Inflammatory macrophage treated with lipopolysaccharide for 1 hour (primary cell): ENCODE measurements around the gene DNAJB14.

ENCODE experiments used
- DNase-seq, 2 donors: peaks; one replicate each; pipeline ENCODE4 v3.0.0-alpha.2; 2020 to 2022

DNAJB14 gene

DNA sequence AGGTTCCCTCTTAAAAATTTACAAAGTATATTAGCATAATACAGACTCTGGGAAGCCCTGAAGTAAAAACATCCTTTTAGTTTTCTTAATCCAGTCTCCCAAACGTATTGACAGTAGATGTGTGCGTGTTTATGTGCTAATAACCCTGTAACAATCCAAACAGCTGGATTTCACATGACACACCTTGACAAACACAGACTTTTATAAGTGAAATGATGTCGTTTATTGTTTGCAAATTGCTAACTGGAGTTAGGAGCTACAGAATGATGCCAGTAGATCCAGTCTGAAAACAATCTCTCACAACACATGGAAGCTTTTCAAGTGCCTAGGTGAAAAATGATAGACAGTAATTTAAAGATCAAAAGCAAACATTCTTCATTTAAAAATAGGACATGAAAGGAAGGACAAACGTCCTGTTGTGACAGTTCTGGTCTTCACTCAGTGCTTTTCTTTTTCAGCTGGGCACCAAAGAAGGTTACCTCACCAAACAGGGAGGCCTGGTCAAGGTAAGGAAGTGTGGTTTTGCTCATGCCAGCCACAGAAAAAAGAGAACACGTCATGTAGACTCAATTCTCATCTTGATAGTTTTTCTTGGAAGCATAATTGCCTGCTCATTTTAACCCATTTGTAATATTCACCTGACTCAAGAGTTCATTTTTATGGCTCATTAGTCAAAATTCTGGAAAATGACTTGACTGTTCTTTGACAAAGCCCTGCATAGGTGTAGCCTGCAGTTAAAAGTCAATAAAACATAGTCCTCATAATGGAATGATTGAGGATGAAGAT is 85.1 kb downstream of the DNAJB14 start:
- no peak for DNase-seq

GRCh38 chr4:99860521-99860920 is 85.9 kb downstream of the DNAJB14 start:
- peak; percentile 45 to 73 for DNase-seq

GRCh38 chr4:99859618-99860017 is 86.8 kb downstream of the DNAJB14 start:
- DNase-seq: no peak

- DNase-seq: peak; percentile 70 to 73
Measured at GRCh38 chr4:99857307-99857706, 89.1 kb downstream of the DNAJB14 start.

DNA sequence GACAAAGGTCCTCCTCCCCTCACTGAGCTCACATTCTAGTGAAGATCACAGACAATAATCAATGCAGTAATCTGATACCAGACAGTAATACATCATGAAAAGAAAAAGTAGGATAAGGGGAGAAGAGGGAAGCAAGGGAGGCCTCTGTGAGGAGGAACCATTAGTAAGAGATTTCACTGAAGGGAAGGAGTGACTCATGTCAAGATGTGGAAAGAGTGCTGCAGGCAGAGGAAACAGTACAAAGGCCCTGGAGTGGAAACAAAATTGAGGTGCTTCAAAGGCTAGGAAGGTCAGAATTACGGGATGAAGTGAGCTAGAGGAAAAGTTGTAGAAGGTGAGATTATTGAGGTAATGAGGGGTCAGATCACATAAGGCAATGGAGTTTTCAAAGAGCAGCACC is 90.3 kb downstream of the DNAJB14 start:
- peak; percentile 83 to 84 for DNase-seq

DNA sequence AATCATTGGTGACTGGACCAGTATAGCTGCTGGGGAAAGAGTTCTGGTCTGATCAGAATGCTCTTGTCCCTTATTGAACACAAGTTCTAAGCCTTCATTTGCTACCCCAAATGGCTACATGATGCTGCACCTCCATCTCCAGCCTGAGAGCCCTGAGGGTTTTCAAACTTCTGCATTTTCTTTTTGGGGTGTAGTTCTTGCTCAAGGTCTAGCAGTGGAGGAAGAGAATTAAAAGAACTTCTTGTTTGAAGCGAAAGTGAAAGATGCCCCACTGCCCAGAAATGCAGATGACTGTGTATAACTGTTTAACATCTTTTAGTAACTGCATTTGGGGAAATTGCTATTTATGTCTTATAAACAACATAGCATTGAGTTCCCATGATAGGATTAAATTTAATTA is 90.7 kb downstream of the DNAJB14 start:
- peak; percentile 77 to 81 for DNase-seq

GRCh38 chr4:99853999-99854398 is 92.4 kb downstream of the DNAJB14 start:
- no peak for DNase-seq

GRCh38 chr4:99853190-99853589 is 93.2 kb downstream of the DNAJB14 start:
- DNase-seq: no peak

GRCh38 chr4:99852199-99852749 is 94.1 kb downstream of the DNAJB14 start:
- DNase-seq: no peak

- DNase-seq: no peak
Measured at GRCh38 chr4:99848591-99849001, 97.8 kb downstream of the DNAJB14 start.

- DNase-seq: no peak
Measured at GRCh38 chr4:99847362-99847976, 98.9 kb downstream of the DNAJB14 start.

DNA sequence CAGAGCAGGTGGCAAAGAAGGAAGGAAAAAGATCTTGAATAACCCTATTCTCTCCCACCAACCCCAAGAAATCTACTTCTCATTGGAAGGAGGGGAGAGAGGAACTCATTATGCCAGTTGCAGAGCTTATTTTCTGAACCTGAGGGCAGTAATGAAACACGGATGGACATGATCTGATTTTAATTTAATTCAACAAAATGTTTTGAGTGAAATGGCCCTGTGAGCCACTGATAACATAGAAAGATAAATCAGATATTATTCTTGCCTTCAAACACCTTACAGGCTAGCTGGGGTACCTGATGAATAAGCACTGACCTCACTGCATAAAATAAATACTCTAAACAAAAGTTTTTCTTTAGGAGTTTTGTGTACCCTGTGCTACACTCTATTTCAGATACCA is 99.5 kb downstream of the DNAJB14 start:
- DNase-seq: no peak
